ENCODE data around the gene TMEM270. TPM values are rescaled to one million over a fixed set of nuclear protein-coding genes. Genes with fewer than 3 reads are reported as not detected.

Gene TMEM270
- polyA plus RNA-seq, 1 of the 3 experiments (the other 2 are of a cell fraction), result 0.71 TPM

DNA sequence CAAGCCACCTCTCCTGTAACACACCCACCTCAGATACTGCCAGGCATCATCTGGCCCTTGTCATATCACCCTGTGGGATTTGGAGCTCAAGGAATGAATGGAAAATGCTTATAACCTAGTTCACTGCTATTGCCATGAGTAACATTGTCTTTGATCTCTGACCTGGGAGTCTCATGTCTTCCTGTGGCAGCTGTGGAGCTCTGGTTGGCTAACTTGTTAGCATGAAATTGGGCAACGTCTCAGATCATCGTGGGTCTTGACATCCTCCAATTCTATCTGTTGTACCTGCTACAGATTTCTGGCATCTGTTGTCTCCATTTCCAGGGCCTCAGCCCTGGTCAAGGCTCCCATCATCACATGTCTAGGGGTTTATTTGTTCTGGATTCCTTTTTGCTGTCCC, 2.2 kb upstream of the TMEM270 start:
- POLR2A ChIA-PET, result no interaction called here
- WGBS (ENCODE audit: low lambda C conversion rate), result 81% methylated on average over 2 of the region's 2 CpGs
- Histone ChIP-seq H4K20me1 (ENCODE audit: insufficient read depth) (no peaks in the 10 kb centered on the region), H2AFZ (ENCODE audit: low read depth) (no peak overlapping the region), H3K27ac (ENCODE audit: low read depth in 2 of 2, low read length in 1 of 2) (no peak overlapping the region), H3K79me2 (ENCODE audit: insufficient read depth) (no peaks in the 10 kb centered on the region), H3K36me3 (replicated peaks in 1 of 2; ENCODE audit: control insufficient read depth in 1 of 2, insufficient read depth in 2 of 2, low read length in 1 of 2) (no peaks in the 10 kb centered on the region), H3K9me2 (no peaks in the 10 kb centered on the region), H3K9ac (no peak overlapping the region), H3K4me3 (ENCODE audit: low read depth in 2 of 2, low read length in 1 of 2) (no peak overlapping the region), H3K9me3 (no peaks in the 10 kb centered on the region), H3F3A (replicated peaks; ENCODE audit: insufficient read depth) (peaks cover 17% of the 10 kb centered on the region), H3K27me3 (ENCODE audit: insufficient read depth) (no peaks in the 10 kb centered on the region), H3K4me1 (ENCODE audit: control insufficient read depth in 1 of 2, insufficient read depth in 2 of 2, low read depth in 1 of 2, low read length in 1 of 2) (no peaks in the 10 kb centered on the region; a peak in 1 of 4 replicates), H3K4me2 (no peak overlapping the region)
- TF ChIP-seq, protein P1, sequence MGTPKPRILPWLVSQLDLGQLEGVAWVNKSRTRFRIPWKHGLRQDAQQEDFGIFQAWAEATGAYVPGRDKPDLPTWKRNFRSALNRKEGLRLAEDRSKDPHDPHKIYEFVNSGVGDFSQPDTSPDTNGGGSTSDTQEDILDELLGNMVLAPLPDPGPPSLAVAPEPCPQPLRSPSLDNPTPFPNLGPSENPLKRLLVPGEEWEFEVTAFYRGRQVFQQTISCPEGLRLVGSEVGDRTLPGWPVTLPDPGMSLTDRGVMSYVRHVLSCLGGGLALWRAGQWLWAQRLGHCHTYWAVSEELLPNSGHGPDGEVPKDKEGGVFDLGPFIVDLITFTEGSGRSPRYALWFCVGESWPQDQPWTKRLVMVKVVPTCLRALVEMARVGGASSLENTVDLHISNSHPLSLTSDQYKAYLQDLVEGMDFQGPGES (IDR thresholded peaks at IDR 0.05; ENCODE audit: low read depth, low read length), result no peak
- no peak for TF ChIP-seq GATA2 (CRISPR knock-in tag; IDR thresholded peaks at IDR 0.05)
- TF ChIP-seq SMC3 (IDR thresholded peaks at IDR 0.05; ENCODE audit: low read depth, low read length), result no peak
- no peak for TF ChIP-seq PBX3 (IDR thresholded peaks at IDR 0.05)
- TF ChIP-seq, protein P2, sequence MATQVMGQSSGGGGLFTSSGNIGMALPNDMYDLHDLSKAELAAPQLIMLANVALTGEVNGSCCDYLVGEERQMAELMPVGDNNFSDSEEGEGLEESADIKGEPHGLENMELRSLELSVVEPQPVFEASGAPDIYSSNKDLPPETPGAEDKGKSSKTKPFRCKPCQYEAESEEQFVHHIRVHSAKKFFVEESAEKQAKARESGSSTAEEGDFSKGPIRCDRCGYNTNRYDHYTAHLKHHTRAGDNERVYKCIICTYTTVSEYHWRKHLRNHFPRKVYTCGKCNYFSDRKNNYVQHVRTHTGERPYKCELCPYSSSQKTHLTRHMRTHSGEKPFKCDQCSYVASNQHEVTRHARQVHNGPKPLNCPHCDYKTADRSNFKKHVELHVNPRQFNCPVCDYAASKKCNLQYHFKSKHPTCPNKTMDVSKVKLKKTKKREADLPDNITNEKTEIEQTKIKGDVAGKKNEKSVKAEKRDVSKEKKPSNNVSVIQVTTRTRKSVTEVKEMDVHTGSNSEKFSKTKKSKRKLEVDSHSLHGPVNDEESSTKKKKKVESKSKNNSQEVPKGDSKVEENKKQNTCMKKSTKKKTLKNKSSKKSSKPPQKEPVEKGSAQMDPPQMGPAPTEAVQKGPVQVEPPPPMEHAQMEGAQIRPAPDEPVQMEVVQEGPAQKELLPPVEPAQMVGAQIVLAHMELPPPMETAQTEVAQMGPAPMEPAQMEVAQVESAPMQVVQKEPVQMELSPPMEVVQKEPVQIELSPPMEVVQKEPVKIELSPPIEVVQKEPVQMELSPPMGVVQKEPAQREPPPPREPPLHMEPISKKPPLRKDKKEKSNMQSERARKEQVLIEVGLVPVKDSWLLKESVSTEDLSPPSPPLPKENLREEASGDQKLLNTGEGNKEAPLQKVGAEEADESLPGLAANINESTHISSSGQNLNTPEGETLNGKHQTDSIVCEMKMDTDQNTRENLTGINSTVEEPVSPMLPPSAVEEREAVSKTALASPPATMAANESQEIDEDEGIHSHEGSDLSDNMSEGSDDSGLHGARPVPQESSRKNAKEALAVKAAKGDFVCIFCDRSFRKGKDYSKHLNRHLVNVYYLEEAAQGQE (IDR thresholded peaks at IDR 0.05; ENCODE audit: low read depth, low read length), result no peak
- no peak for TF ChIP-seq SIN3A (IDR thresholded peaks at IDR 0.05; ENCODE audit: borderline replicate concordance, low read depth, low read length)
- CTCF ChIA-PET, result interaction anchor here (0.7 to 5.6 kb wide), 4 partner anchors 48 to 348 kb away, joined by 3 to 35 read pairs (median 6); no protein-coding TSS in a partner anchor
- no peak for DNase-seq

DNA sequence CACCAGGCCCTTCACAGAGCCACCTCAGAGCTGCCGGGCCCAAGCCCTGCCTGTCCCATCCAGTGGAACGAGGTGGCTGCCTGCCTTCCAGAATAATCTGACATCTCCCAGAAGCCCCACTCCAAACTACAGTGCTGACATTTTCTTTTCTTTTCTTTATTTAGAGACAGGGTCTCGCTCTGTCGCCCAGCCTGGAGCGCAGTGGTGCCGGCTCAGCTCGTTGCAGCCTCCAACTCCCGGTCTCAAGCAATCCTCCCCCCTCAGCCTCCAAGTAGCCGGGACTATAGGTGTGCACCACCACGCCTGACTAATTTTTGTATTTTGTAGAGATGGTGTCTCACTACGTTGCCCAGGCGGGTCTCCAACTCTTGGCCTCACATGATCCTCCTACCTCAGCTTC, 346 bp downstream of the TMEM270 start:
- CTCF ChIA-PET, result interaction anchor here (0.9 to 1.5 kb wide), 3 partner anchors 19 to 165 kb away, joined by 3 to 5 read pairs (median 3); no protein-coding TSS in a partner anchor
- Histone ChIP-seq H3K4me2 (no peak overlapping the region), H3K27me3 (ENCODE audit: insufficient read depth) (no peaks in the 10 kb centered on the region), H3K79me2 (ENCODE audit: insufficient read depth) (no peaks in the 10 kb centered on the region), H3K4me1 (ENCODE audit: control insufficient read depth in 1 of 2, insufficient read depth in 2 of 2, low read depth in 1 of 2, low read length in 1 of 2) (peaks cover 0 to 14% of the 10 kb centered on the region in 2 experiments; a peak in 1 of 4 replicates), H3K9me2 (no peaks in the 10 kb centered on the region), H4K20me1 (ENCODE audit: insufficient read depth) (no peaks in the 10 kb centered on the region), H3K27ac (ENCODE audit: low read depth in 2 of 2, low read length in 1 of 2) (no peak overlapping the region), H3K4me3 (ENCODE audit: low read depth in 2 of 2, low read length in 1 of 2) (no peak overlapping the region), H3K9ac (no peak overlapping the region), H2AFZ (ENCODE audit: low read depth) (no peak overlapping the region), H3K36me3 (replicated peaks in 1 of 2; ENCODE audit: control insufficient read depth in 1 of 2, insufficient read depth in 2 of 2, low read length in 1 of 2) (no peaks in the 10 kb centered on the region), H3K9me3 (no peaks in the 10 kb centered on the region), H3F3A (replicated peaks; ENCODE audit: insufficient read depth) (peaks cover 6% of the 10 kb centered on the region)
- POLR2A ChIA-PET, result no interaction called here
- 85% methylated on average over 12 of the region's 12 CpGs for WGBS (ENCODE audit: low lambda C conversion rate)
- no peak for TF ChIP-seq YY1 (IDR thresholded peaks at IDR 0.05; ENCODE audit: low read depth)
- no peak for TF ChIP-seq FOSL2 (IDR thresholded peaks at IDR 0.05; ENCODE audit: borderline replicate concordance, low read depth)
- TF ChIP-seq EP300 (IDR thresholded peaks at IDR 0.05; ENCODE audit: borderline replicate concordance in 1 of 2, low read depth in 1 of 2, low read length in 1 of 2), result no peak
- no peak for TF ChIP-seq SIN3A (IDR thresholded peaks at IDR 0.05; ENCODE audit: borderline replicate concordance, low read depth, low read length)
- no peak for TF ChIP-seq USF2 (IDR thresholded peaks at IDR 0.05; ENCODE audit: borderline replicate concordance, low read depth, low read length)
- DNase-seq, result no peak

Measured in SK-N-SH (cell line).